ENCODE measurements around the gene GSG1L. TPM values are rescaled to one million over a fixed set of nuclear protein-coding genes. Genes with fewer than 3 reads are reported as not detected.

Gene GSG1L
- polyA plus RNA-seq, 2 donors = 0.12 to 0.19 TPM

DNA sequence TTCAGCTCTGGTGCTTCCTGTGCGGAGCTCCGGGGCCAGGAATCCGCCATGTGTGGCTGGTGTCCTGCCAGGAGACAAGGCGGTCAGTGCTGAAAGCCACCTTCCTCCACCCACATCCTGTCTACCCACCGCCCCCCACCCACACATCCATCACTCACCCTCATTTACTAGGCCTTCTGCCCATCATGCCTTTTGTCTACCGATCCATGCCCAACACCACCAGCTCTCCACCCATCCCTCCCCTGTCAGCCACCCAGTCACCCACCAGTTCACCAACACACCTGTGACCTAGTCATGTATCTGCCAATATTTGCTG, 272.2 kb downstream of the GSG1L start:
- Histone ChIP-seq H3K27ac (ENCODE audit: low read depth in 2 of 2, low read length in 1 of 2) (no peak overlapping the region), H3K4me1 (ENCODE audit: control insufficient read depth in 2 of 2, insufficient read depth in 2 of 2, low read length in 1 of 2) (no peaks in the 10 kb centered on the region), H3K36me3 (ENCODE audit: control insufficient read depth in 2 of 2, insufficient read depth in 2 of 2, low read length in 1 of 2) (no peaks in the 10 kb centered on the region), H3K27me3 (ENCODE audit: control insufficient read depth in 1 of 2, insufficient read depth in 2 of 2, low read length in 2 of 2) (no peaks in the 10 kb centered on the region), H3K9me3 (ENCODE audit: control insufficient read depth in 2 of 2, insufficient read depth in 1 of 2, low read depth in 1 of 2, low read length in 1 of 2) (peaks cover 3 to 6% of the 10 kb centered on the region in 2 donors), H3K4me3 (ENCODE audit: low read depth in 1 of 2, low read length in 2 of 2) (no peak overlapping the region)
- WGBS, 2 donors = 79 to 87% methylated on average over 6 of the region's 6 CpGs

DNA sequence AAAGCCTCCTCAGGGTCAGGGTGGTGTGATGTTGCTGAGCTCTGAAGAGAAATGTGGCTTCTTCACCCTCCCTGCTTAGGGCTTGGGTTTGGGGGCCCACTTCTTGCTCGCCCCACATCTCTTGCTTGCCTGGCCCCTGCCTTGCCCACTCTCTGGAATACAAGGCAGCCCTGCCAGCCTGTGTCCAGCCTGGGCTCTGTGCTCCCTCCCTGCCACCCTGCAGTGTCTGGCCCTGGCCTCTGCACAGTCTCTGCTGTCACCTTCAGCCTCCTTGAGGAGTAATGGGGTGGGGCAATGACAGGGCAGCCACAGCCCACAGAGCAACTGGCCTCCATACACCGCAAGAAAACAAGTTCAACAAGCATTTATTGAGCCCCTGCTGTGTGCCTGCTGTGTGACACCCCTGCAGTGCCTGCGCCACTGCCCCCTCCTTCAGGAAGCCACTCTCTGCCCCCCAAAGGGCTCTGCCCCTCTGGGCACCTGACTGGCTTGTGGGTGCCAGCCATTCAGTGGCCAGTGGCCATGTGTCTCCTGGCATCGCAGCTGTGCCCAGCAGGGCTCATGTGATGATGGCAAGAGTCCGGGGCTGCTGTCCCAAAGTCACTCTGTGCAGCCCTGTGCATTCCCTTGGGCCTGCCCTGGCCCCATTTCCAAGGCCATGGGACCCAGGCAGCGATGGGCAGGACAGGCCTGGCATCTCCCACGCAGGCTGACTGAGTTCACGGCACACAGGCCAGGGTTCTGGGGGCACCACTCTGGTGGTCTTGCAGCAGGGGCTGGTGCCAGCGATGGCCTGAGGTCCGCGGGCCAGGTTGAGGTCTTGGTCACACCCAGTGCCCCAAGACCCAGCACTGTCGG, 272.7 kb downstream of the GSG1L start:
- H3K9me3 ChIP-seq (ENCODE audit: control insufficient read depth in 2 of 2, insufficient read depth in 1 of 2, low read depth in 1 of 2, low read length in 1 of 2) = peaks cover 3 to 8% of the 10 kb centered on the region in 2 donors
- no peaks in the 10 kb centered on the region for H3K36me3 ChIP-seq (ENCODE audit: control insufficient read depth in 2 of 2, insufficient read depth in 2 of 2, low read length in 1 of 2)
- no peaks in the 10 kb centered on the region for H3K27me3 ChIP-seq (ENCODE audit: control insufficient read depth in 1 of 2, insufficient read depth in 2 of 2, low read length in 2 of 2)
- no peak overlapping the region for H3K4me3 ChIP-seq (ENCODE audit: low read depth in 1 of 2, low read length in 2 of 2)
- H3K27ac ChIP-seq (ENCODE audit: low read depth in 2 of 2, low read length in 1 of 2) = no peak overlapping the region
- WGBS, 2 donors = 88% methylated on average over 12 of the region's 12 CpGs
- H3K4me1 ChIP-seq (ENCODE audit: control insufficient read depth in 2 of 2, insufficient read depth in 2 of 2, low read length in 1 of 2) = peaks cover 0 to 1% of the 10 kb centered on the region in 2 donors

DNA sequence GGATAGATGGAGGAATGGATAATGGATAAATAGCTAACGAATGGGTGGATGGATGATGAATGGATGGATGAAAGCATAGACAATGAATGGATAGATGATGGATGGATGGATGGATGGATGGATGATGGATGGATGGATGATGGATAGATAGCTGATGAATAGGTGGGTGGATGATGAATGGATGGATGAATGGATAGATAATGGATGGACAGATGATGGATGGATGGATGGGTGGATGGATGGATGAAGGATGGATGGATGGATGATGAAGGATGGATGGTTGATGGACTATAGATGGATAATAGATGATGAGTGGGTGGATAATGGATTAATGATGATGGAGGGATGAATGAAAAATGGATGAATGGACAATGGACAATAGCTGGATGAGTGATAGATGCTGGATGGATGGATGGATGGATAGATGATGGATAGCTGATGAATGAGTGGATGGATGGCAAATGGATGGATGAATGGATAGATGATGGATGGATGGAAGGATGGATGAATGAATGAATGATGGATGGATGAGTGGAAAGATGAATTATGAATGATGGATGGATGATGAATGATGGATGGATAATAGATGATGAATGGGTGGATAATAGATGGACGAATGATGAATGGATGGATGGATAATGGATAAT, 273.8 kb downstream of the GSG1L start:
- peaks cover 0 to 1% of the 10 kb centered on the region in 2 donors for H3K4me1 ChIP-seq (ENCODE audit: control insufficient read depth in 2 of 2, insufficient read depth in 2 of 2, low read length in 1 of 2)
- H3K9me3 ChIP-seq (ENCODE audit: control insufficient read depth in 2 of 2, insufficient read depth in 1 of 2, low read depth in 1 of 2, low read length in 1 of 2) = peaks cover 3 to 8% of the 10 kb centered on the region in 2 donors
- H3K36me3 ChIP-seq (ENCODE audit: control insufficient read depth in 2 of 2, insufficient read depth in 2 of 2, low read length in 1 of 2) = no peaks in the 10 kb centered on the region
- no peaks in the 10 kb centered on the region for H3K27me3 ChIP-seq (ENCODE audit: control insufficient read depth in 1 of 2, insufficient read depth in 2 of 2, low read length in 2 of 2)
- no peak overlapping the region for H3K4me3 ChIP-seq (ENCODE audit: low read depth in 1 of 2, low read length in 2 of 2)
- 67 to 82% methylated on average over 2 of the region's 2 CpGs for WGBS, 2 donors
- H3K27ac ChIP-seq (ENCODE audit: low read depth in 2 of 2, low read length in 1 of 2) = no peak overlapping the region

DNA sequence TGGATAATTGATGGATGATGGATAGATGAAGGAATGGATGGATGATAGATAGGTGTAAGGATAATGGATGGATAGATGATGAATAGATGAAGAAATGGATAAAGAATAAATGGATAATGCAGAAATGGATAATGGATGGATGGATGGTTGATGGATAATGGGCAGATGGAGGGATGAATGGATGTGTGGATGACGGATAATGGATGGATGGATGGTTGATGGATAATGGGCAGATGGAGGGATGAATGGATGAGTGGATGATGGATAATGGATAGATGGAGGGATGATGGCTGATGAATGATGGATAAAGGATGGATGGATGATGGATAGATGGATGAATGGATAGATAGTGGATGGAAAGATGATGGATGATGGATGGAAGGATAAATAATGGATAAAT, 274.4 kb downstream of the GSG1L start:
- WGBS, 2 donors = 96 to 97% methylated on average over 1 of the region's 1 CpG
- Histone ChIP-seq H3K27ac (ENCODE audit: low read depth in 2 of 2, low read length in 1 of 2) (no peak overlapping the region), H3K36me3 (ENCODE audit: control insufficient read depth in 2 of 2, insufficient read depth in 2 of 2, low read length in 1 of 2) (no peaks in the 10 kb centered on the region), H3K27me3 (ENCODE audit: control insufficient read depth in 1 of 2, insufficient read depth in 2 of 2, low read length in 2 of 2) (no peaks in the 10 kb centered on the region), H3K4me1 (ENCODE audit: control insufficient read depth in 2 of 2, insufficient read depth in 2 of 2, low read length in 1 of 2) (peaks cover 0 to 1% of the 10 kb centered on the region in 2 donors), H3K9me3 (ENCODE audit: control insufficient read depth in 2 of 2, insufficient read depth in 1 of 2, low read depth in 1 of 2, low read length in 1 of 2) (peaks cover 3 to 8% of the 10 kb centered on the region in 2 donors), H3K4me3 (ENCODE audit: low read depth in 1 of 2, low read length in 2 of 2) (no peak overlapping the region)

DNA sequence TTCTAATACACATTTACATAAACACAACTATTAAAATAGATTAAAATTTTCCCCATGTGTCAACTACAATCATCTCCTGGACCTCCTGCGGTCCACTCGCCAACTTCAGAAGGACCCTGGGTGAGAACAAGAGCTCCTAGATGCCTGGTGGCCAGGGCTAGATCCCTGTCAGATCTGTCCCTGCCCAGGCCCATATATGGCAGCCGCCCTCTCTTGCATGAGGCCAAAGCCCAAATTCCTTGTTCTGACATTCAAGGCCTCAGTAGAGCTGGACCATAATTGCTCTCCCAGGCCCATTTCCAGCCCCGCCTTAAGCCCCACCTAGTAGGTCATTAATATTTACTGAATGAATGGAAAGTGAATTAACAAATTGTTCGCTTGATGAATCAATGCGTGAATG, 275.8 kb downstream of the GSG1L start:
- 93 to 95% methylated on average over 6 of the region's 6 CpGs for WGBS, 2 donors
- Histone ChIP-seq H3K27me3 (ENCODE audit: control insufficient read depth in 1 of 2, insufficient read depth in 2 of 2, low read length in 2 of 2) (no peaks in the 10 kb centered on the region), H3K4me1 (ENCODE audit: control insufficient read depth in 2 of 2, insufficient read depth in 2 of 2, low read length in 1 of 2) (peaks cover 0 to 1% of the 10 kb centered on the region in 2 donors), H3K4me3 (ENCODE audit: low read depth in 1 of 2, low read length in 2 of 2) (no peak overlapping the region), H3K9me3 (ENCODE audit: control insufficient read depth in 2 of 2, insufficient read depth in 1 of 2, low read depth in 1 of 2, low read length in 1 of 2) (peaks cover 3 to 8% of the 10 kb centered on the region in 2 donors), H3K36me3 (ENCODE audit: control insufficient read depth in 2 of 2, insufficient read depth in 2 of 2, low read length in 1 of 2) (no peaks in the 10 kb centered on the region), H3K27ac (ENCODE audit: low read depth in 2 of 2, low read length in 1 of 2) (no peak overlapping the region)

DNA sequence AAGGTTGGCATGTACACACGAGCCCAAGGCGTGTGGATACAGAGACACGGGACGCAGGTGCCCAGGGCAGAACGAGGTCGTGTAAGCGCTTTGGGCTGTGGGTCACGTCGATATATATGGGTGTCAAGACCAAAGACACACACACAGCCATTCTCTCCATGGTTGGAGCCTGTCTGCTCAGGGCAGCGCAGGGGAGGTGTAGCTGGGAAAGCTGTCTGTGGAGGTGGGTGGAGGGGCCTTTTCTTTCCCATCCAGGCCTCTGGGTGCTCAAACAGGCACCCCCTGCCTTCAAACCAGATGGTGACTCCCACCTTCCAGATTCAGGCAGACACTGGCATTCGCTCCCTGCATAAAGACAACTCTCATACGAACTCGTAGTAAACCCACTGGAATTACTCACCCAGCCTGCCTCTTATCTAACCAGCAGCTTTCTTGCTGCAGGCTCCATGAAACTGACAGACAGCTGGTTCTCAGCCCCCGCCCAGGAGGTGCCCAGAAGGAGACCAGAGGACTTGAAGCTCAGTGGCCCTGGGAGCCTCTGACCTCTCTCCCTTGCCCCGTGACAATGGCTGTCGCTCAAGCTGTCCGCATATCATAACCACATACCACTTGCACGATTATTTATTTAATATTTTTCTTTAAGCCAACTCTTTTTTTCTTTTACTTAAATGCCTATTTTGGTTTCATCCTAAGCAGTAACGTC, 276.4 kb downstream of the GSG1L start:
- peaks cover 0 to 1% of the 10 kb centered on the region in 2 donors for H3K4me1 ChIP-seq (ENCODE audit: control insufficient read depth in 2 of 2, insufficient read depth in 2 of 2, low read length in 1 of 2)
- H3K27me3 ChIP-seq (ENCODE audit: control insufficient read depth in 1 of 2, insufficient read depth in 2 of 2, low read length in 2 of 2) = no peaks in the 10 kb centered on the region
- H3K4me3 ChIP-seq (ENCODE audit: low read depth in 1 of 2, low read length in 2 of 2) = no peak overlapping the region
- peaks cover 3 to 8% of the 10 kb centered on the region in 2 donors for H3K9me3 ChIP-seq (ENCODE audit: control insufficient read depth in 2 of 2, insufficient read depth in 1 of 2, low read depth in 1 of 2, low read length in 1 of 2)
- H3K27ac ChIP-seq (ENCODE audit: low read depth in 2 of 2, low read length in 1 of 2) = no peak overlapping the region
- H3K36me3 ChIP-seq (ENCODE audit: control insufficient read depth in 2 of 2, insufficient read depth in 2 of 2, low read length in 1 of 2) = no peaks in the 10 kb centered on the region
- 69 to 76% methylated on average over 19 of the region's 19 CpGs for WGBS, 2 donors

DNA sequence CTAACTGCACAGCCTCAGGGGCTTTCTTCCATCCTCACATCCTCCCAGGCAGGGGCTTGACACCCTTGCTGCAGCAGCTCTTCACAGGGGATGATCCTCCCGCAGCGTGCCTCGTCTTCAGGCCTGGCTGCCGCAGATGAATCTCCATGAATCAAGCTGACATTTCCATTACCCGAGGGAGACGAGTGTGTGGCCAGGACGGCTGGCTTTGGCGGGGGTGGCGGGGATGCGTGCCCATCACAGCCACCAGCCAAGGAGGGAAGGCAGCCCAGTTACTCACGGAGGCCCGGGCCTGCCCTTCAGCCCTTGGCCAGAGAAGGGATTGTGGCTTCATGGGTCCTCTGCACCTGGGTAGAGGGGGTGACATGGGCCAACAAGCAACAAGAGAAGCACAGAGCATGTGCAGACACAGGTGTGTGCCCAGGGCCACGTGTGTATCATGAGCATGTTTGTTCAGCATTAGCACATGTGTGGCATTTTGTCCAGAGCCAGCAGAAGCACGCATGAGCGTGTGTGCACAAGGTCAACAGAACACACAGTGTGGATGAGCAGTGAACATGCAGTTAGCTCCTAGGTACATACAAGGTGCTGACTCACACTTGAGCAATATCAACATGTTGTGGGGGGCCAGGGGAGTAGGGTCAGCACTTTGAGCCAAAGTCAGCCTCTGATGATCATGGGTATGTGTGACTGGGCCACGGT, 277.1 kb downstream of the GSG1L start:
- H3K27ac ChIP-seq (ENCODE audit: low read depth in 2 of 2, low read length in 1 of 2) = no peak overlapping the region
- 45 to 68% methylated on average over 16 of the region's 16 CpGs for WGBS, 2 donors
- peaks cover 3 to 6% of the 10 kb centered on the region in 2 donors for H3K9me3 ChIP-seq (ENCODE audit: control insufficient read depth in 2 of 2, insufficient read depth in 1 of 2, low read depth in 1 of 2, low read length in 1 of 2)
- H3K4me1 ChIP-seq (ENCODE audit: control insufficient read depth in 2 of 2, insufficient read depth in 2 of 2, low read length in 1 of 2) = peaks cover 0 to 1% of the 10 kb centered on the region in 2 donors
- H3K27me3 ChIP-seq (ENCODE audit: control insufficient read depth in 1 of 2, insufficient read depth in 2 of 2, low read length in 2 of 2) = no peaks in the 10 kb centered on the region
- no peaks in the 10 kb centered on the region for H3K36me3 ChIP-seq (ENCODE audit: control insufficient read depth in 2 of 2, insufficient read depth in 2 of 2, low read length in 1 of 2)
- no peak overlapping the region for H3K4me3 ChIP-seq (ENCODE audit: low read depth in 1 of 2, low read length in 2 of 2)

DNA sequence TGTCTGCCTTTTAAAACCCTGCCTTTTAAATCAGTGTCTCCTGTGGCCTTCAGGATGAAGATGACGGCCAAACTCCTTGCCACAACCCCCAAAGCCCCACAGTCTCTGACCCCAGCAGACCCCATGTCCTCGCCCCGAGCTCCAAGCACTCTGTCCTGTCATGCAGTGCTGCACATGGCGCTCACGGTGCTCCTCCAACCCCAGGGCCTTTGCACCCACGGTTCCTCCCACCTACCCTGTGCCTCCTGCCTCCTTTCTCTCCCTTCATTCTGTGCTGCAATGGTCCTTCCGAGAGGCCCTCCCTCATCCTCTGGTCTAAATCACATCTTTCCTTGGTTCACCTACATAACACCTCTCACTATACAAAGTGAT, 278.2 kb downstream of the GSG1L start:
- 91% methylated on average over 7 of the region's 7 CpGs for WGBS, 2 donors
- Histone ChIP-seq H3K9me3 (ENCODE audit: control insufficient read depth in 2 of 2, insufficient read depth in 1 of 2, low read depth in 1 of 2, low read length in 1 of 2) (peaks cover 0 to 5% of the 10 kb centered on the region in 2 donors), H3K4me3 (ENCODE audit: low read depth in 1 of 2, low read length in 2 of 2) (no peak overlapping the region), H3K36me3 (ENCODE audit: control insufficient read depth in 2 of 2, insufficient read depth in 2 of 2, low read length in 1 of 2) (no peaks in the 10 kb centered on the region), H3K27ac (ENCODE audit: low read depth in 2 of 2, low read length in 1 of 2) (no peak overlapping the region), H3K4me1 (ENCODE audit: control insufficient read depth in 2 of 2, insufficient read depth in 2 of 2, low read length in 1 of 2) (peaks cover 0 to 1% of the 10 kb centered on the region in 2 donors), H3K27me3 (ENCODE audit: control insufficient read depth in 1 of 2, insufficient read depth in 2 of 2, low read length in 2 of 2) (no peaks in the 10 kb centered on the region)

Measured in esophagus (tissue), 2 donors.